GM10248 (cell line): ENCODE data around the gene KLHDC2.
"Not testable (repeated sequence)": the region's sequence is repeated elsewhere in the genome, so short reads cannot be mapped to it uniquely, and the experiment has no call there.

Source experiments
- CTCF ChIA-PET: fragments of 300-600 bp; sonication (Branson Sonifier 250); formaldehyde crosslinking; extraction: SDS; loops from one replicate; lab custom pipeline; 2021; ENCODE audit warnings: antibody characterized with exemption; lab: Yijun Ruan, JAX
- POLR2A ChIA-PET: fragments of 350-650 bp; sonication (Branson Sonifier 250); formaldehyde crosslinking; extraction: SDS; loops from one replicate; lab custom pipeline; 2020; ENCODE audit warnings: antibody characterized with exemption; lab: Yijun Ruan, JAX
- DNase-seq: peaks from one replicate; pipeline ENCODE4 v3.0.0; 2012; ENCODE audit errors: extremely low spot score
- CTCF ChIP-seq: IDR thresholded peaks from 2 replicates; pipeline ENCODE4 v1.5.1; 2012; ENCODE audit warnings: mild to moderate bottlenecking, low read depth; ENCODE audit errors: extremely low read depth, missing control alignments, control extremely low read depth

Gene KLHDC2

GRCh38 chr14:49768301-49769121 lies 558 bp downstream of the KLHDC2 start:
- ChIA-PET POLR2A (interaction anchor here (0.6 to 3.2 kb wide), 6 partner anchors 76 to 148 kb away, joined by 3 to 9 read pairs (median 4); partner anchors contain the start of genes DNAAF2, KLHDC1, MGAT2 and POLE2), CTCF (interaction anchor here (0.9 to 3.9 kb wide), 15 partner anchors 9 to 545 kb away, joined by 3 to 14 read pairs (median 4); partner anchors contain the start of genes DNAAF2 and NEMF)
- no peak for TF ChIP-seq CTCF
- peak; percentile 67 for DNase-seq

- CTCF ChIA-PET, result interaction anchor here (0.9 to 3.9 kb wide), 11 partner anchors 10 to 308 kb away, joined by 3 to 14 read pairs (median 4); partner anchors contain the start of genes DNAAF2 and NEMF
- POLR2A ChIA-PET, result interaction anchor here (1.4 kb wide), 1 partner anchor 148 kb away, joined by 5 read pairs; the partner anchor contains the start of genes MGAT2 and RPL36AL
- DNase-seq, result no peak
- no peak for TF ChIP-seq CTCF
These were observed 1.2 kb downstream of the KLHDC2 start for GRCh38 chr14:49769171-49769570.

GRCh38 chr14:49769581-49770211 lies 1.7 kb downstream of the KLHDC2 start:
- CTCF ChIA-PET, result interaction anchor here (0.9 to 3.9 kb wide), 10 partner anchors 11 to 308 kb away, joined by 3 to 14 read pairs (median 4); partner anchors contain the start of genes DNAAF2 and NEMF
- TF ChIP-seq CTCF, result no peak
- DNase-seq, result no peak
- POLR2A ChIA-PET, result interaction anchor here (0.6 to 1.4 kb wide), 2 partner anchors 10 to 149 kb away, joined by 3 to 5 read pairs; partner anchors contain the start of genes MGAT2 and RPL36AL

GRCh38 chr14:49770212-49770817 lies 2.4 kb downstream of the KLHDC2 start:
- no peak for DNase-seq
- CTCF ChIA-PET, result interaction anchor here (1.1 to 3.9 kb wide), 5 partner anchors 11 to 309 kb away, joined by 3 to 14 read pairs (median 5); partner anchors contain the start of gene DNAAF2
- TF ChIP-seq CTCF, result no peak
- POLR2A ChIA-PET, result interaction anchor here (0.6 kb wide), 1 partner anchor 9 kb away, joined by 3 read pairs; no protein-coding TSS in a partner anchor

- ChIA-PET POLR2A (interaction anchor here (0.6 to 0.8 kb wide), 2 partner anchors 9 to 541 kb away, joined by 4 to 5 read pairs; partner anchors contain the start of gene DMAC2L), CTCF (interaction anchor here (1.3 kb wide), 1 partner anchor 10 kb away, joined by 4 read pairs; no protein-coding TSS in a partner anchor)
- not testable (repeated sequence) for DNase-seq
These were observed 3.7 kb downstream of the KLHDC2 start for GRCh38 chr14:49771691-49772090.

GRCh38 chr14:49774106-49774505 lies 6.2 kb downstream of the KLHDC2 start:
- ChIA-PET CTCF (no interaction called here), POLR2A (no interaction called here)
- no peak for TF ChIP-seq CTCF
- DNase-seq, result no peak
